NCI-H187 (cell line): ENCODE measurements around the gene RNPEP.
"Not testable (repeated sequence)": the region's sequence is repeated elsewhere in the genome, so short reads cannot be mapped to it uniquely, and the experiment has no call there.

Experiments
- DNase-seq, 2 experiments: peaks; one replicate each; lab custom pipeline; 2025; lab: John Stamatoyannopoulos, UW

RNPEP gene

DNA sequence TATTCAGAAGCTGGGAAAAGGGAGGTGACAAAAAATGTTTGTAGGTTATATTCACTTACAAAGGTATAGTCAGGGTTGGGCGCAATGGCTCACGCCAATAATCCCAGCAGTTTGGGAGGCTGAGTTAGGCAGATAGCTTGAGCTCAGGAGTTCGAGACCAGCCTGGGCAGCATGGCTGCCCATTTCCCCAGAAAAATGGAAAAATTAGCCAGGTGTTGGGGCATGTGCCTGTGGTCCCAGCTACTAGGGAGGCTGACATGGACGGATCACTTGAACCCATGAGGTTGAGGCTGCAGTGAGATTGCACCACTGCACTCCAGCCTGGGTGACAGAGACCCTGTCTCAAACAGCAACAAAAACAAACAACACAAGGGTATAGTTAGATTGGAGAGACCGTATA lies 24.1 kb upstream of the RNPEP start:
- no peak for DNase-seq

DNA sequence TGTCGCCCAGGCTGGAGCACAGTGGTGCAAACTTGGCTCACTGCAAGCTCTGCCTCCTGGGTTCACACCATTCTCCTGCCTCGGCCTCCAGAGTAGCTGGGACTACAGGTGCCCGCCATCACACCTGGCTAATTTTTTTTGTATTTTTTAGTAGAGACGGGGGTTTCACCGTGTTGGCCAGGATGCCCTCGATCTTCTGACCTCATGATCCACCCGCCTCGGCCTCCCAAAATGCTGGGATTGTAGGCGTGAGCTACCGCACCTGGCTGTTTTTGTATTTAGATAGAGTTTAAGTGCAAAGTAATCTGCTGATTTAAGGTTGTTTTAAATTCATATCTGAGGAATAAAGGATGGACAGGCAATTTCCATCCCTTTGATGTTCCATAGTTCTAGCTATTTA lies 20.1 kb upstream of the RNPEP start:
- DNase-seq, result not testable (repeated sequence)

DNA sequence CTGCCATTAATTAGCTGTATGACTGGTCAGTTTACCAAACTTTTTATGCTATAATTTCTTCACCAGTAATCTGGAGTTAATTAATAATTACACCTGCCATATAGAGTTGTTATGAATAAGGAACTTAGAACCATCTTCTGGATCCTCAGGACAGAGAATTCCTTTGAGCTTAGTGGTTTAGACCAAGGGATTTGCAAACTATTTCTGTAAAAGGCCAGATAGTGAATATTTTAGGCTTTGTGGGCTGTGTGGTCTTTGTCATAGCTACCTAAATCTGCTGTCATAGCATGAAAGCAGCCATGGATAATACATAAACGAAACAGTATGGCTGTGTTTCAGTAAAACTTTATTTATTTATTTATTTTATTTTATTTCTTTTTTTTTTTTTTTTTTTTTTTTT lies 18.2 kb upstream of the RNPEP start:
- no peak for DNase-seq

DNA sequence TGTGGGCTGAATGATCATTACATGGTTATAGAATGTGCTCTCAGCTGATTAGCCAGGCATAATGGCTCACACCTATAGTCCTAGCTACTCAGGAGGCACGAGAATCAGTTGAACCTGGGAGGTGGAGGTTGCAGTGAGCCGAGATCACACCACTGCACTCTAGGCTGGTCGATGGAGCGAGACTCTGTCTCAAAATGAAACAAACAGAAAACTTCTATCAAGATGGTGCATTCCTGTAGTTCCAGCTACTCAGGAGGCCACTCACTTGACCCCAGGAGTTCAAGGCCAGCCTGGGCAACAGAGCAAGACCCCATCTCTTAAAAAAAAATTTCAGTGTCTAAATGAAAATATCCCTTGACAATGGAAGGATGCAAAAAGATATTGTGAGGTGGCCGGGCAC lies 16.3 kb upstream of the RNPEP start:
- DNase-seq, result no peak

DNA sequence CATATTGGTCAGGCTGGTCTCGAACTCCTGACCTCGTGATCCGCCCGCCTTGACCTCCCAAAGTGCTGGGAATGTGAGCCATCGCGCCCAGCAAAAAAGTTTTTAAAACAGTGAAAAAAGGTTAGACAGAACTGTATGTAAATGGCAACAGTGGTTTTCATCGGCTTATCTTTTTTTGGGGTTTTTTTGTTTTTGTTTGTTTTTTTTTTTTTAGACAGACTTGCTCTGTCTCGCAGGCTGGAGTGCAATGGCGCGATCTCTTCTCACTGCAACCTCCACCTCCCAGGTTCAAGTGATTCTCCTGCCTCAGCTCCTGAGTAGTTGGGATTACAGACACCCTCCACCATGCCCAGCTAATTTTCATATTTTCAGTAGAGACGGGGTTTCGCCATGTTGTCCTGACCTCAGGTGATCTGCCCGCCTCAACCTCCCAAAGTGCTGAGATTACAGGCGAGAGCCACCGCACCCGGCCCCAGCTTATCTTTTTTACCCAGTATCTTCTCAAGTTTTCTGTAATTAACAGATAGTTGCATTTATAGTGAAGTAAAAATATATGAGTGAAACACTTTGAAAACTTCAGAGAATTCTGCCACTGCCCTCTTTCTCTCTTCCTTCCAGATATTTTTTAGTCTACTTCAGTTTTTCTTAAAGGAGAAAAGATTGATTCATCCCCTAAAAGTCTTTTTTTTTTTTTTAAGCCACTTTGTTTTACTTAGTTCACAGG lies 14.1 kb upstream of the RNPEP start:
- no peak for DNase-seq

DNA sequence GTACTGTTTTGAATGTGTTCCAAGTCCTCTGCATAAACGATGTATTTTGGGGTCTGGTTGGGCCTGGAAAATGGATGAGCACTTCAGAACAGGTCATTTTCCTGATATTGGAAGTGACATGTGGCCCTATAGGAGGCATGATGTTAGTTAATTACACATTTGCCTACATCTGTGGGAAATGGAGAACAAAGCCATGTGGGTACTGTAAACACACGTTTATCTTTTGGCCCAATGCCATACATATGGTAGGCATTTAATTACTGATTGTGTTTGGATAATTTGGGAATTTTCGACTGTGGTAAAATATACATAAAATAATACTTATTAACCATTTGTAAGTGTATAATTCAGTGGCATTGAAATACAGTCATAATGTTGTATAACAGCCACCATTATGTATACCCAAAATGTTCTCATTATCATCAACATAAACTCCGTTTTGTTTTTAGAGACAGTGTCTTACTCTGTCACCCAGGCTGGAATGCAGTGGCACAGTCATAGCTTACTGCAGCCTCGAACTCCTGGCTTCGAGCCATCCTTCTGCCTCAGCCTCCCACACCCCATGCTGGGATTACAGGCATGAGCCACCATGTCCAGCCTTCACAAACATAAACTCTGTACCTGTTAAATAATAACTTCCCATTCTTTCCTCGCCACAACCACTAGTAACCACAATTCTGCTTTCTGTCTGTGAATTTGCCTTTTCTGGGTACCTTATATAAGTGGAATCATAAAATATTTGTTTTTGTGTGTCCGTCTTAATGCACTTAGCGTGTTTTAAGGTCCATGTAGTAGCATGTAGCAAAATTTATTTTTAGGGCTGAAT lies 11.9 kb upstream of the RNPEP start:
- DNase-seq, result no peak

DNA sequence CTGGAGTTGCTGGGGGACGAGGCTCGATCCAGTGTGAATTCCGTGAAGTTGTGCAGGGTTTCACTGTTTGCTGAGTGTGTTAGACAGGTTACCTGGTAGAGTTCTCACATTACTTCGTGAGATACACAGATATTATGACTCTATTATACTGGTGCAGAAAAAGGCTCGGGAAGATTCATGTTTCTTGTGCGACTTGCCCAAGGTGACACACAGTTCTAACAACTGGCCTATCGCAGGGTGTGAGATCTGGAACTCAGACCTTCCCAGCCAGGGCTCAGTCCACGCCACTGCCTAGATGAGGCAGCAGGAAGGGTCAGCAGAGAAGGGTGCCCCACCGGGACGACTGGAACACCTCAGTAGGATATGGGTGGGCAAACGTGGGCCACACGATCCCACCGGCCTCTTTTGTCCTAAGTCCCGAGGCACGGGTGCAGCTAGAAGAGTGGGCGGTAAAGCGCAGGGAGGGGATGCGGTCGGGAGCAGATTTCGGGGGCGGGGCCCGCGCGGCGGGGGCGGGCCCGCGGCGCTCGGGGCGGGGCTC lies 296 bp upstream of the RNPEP start:
- DNase-seq, result no peak

DNA sequence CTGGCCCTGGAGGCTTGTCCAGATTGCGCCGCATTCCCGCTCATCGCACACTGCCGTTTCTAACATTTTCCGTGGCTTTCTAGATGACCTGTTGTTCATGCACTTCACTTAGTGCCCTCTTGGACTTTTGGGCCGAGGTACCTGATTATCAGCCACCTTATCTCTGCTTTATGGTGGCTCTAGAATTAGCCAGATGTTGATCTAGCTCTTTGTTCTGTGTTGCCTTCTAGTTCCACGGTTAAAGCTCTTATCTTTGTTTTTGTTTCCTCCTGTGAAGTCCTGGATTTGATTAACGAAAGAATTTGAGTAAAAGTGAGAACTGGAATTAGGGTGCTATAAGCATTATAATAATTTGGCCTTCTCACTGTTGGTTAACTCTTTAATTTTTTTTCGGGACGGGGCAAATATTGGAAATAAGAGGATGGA lies 945 bp downstream of the RNPEP start:
- DNase-seq, result no peak

DNA sequence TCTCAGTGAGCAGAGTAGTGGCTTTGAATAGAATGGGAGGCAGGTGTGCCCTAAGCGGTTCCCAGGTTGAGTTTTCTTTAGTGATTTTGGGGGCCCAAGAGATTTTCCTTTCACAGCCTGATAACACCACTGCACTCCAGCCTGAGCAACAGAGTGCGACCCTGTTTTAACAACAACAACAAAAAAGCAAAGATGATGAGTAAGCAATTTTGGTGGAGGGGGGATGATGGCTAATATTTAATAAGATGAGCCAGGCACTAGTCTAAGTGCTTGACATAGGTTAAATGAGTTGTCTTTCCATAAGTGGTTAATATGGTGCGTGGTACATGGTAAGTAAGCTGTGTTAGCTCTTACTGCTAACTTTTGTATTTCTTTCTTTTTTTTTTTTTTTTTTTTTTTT lies 2.0 kb downstream of the RNPEP start:
- no peak for DNase-seq

DNA sequence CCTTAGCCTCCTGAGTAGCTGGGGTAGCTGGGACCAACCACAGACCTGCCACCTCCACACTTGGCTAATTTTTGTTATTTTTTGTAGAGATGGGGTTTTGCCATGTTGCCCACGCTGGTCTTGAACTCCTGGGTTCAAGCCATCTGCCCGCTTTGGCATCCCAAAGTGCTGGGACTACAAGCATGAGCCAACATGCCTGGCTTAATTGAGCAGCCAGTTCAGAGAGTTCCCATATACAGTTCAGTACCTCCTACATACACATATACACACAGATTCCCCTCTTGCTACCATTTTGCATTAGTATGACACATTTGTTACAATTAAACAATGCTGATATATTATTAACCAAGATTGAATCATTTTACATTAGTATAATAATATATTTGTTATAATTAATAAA lies 2.9 kb downstream of the RNPEP start:
- no peak for DNase-seq

DNA sequence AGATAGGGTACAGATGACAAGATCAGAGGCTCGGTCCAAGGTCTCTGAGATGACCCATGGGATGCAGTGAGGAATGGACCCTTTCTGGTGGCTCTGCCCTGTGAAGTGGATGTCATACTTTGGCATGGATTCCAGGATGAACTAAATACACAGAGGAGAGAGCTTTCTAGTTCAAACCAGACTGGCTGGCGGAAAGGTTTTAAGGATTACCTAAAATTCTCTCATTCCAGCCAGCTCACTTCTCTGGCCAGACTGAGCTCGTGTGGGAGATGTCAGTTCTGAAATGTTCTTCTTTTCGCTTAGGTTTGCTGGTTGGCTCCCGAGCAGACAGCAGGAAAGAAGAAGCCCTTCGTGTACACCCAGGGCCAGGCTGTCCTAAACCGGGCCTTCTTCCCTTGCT lies 6.2 kb downstream of the RNPEP start:
- no peak for DNase-seq

DNA sequence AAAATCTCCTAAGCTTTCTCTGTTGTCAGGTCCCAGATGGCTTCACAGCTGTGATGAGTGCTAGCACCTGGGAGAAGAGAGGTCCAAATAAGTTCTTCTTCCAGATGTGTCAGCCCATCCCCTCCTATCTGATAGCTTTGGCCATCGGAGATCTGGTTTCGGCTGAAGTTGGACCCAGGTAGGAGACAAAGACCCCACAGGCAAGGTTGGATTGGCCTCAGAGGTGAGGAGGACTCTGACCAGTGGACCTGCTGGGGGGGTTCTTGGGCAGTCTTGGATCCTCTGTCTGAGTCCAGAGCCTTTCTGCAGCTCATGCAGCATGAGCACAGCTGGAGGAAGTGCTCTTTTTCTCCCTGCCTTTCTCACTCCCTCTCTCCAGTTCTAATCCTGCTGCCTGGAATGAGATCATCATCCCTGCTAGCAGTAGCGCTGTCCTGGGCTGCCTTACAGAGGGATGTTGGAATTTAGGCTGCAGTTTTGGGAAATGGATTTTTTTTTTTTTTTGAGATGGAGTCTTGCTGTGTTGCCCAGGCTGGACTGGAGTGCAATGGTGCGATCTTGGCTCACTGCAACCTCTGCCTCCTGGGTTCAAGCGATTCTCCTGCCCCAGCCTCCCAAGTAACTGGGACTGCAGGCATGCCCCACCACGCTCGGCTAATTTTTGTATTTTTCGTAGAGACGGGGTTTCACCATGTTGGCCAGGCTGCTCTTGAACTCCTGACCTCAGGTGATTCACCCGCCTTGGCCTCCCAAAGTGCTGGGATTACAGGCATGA lies 7.1 kb downstream of the RNPEP start:
- no peak for DNase-seq

DNA sequence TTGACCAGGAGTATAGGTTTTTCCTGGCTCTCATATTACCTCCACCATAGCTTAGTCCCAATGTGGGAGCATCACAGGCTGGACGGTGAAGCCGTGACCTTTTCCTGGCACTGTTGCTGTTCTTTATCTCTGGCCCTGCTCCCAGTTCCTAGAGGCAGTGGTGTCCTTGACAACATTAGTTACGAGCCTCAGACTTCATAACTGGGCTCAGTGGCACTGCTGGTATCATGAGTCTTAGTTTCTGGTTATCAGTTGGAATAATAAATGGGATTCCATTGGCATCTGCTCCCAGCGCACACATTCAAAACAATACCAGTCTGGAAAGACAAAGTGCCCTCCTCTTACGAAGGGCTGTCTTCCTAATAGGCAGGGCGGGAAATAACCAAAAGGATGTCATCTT lies 8.0 kb downstream of the RNPEP start:
- no peak for DNase-seq

DNA sequence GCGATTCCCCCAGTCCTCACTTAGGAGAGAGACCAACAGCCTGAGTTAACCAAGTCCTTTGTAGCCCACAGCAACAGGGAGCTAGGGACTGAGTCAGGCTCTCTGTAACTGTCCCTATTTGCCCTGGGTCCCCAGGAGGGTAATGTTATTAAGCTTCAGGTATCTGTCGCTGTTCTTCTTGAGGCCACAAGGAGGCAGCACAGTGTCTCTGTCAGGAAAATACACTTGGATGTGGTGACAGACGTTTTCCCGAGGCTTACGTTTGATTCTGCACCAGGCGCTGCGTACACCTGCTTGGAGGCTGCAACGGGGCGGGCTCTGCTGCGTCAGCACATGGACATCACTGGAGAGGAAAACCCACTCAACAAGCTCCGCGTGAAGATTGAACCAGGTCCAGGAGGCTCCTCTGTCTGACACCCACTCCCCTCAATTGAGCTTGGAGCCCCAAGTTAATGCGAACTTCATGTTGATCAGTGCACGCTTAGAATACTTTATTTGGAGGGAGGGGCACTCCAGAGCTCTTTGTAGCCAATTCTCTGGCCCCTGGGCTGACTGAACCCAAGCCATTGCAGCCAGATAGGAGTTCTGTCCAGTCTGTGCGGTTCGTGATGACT lies 17.3 kb downstream of the RNPEP start:
- peak in 1 of 2 experiments; percentile 83 for DNase-seq

DNA sequence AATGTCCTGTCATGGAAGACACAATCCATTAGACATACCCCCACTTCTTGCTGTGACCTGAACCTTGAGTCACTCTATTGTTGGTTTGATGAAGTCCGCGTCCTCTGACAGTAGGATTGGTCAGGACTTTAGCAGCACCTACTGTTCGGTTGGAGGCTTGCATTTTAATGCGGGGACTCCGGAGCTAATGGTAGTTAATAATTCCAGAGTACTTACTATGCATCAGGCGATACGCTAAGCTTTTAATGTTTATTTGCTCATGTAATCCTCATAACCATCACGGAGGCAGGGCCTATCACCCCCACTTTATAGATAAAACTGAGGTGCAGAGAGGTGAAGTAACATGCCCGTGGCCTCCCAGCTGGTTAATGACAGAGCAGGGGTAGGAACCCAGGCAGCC lies 20.1 kb downstream of the RNPEP start:
- DNase-seq, result no peak

DNA sequence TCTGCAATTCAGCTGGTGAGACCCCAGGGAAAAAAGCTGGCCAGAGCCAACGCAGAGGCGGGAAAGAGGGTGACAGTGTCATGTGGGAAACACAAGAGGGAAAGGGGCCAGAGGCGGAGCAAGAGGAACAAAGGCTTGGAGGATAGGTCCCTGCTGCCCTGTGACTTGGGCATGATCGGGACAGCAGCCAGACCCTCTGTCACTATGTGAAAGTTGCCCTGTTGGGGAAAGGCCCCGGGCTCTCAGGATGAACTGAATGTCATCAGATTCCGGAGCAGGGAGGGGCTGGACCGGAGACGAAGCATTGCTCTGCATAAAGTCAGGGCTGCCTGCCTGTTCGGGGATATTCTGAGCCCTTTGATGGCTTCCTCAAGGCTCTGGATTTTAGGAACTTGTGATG lies 22.3 kb downstream of the RNPEP start:
- no peak for DNase-seq

DNA sequence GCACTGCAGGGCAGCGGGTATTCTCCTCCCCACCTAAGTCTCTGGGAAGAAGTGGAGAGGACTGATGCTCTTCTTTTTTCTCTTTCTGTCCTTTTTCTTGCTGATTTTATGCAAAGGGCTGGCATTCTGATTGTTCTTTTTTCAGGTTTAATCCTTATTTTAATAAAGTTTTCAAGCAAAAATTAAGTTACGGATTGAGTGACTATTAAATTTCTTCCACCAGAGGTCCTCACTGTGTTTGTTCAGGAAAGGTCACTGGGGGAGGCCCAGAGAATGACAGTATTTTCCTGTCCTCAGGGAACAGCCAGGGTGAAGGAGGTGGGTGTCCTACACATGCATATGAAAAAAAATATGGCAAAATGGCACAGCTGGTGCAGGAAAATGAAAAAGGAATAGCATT lies 23.5 kb downstream of the RNPEP start:
- no peak for DNase-seq

DNA sequence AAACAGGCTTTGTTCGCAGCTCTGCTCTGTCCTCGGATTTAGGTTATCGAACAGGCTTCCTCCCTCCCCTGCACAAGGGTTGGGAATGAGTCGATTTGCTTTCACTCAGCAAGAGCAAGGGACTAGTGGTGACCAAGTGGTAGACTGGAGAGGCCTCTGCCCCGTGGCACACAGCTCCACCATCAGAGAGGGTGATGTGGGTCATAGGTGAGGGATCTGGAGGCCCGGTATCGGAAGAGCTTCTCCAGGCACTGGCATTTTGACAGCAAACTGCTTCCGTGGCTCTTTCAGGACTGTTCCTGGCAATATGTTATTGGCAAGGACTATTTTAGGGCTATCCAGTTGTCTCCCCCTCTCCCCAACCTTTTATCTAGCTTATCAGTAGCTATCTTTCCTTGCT lies 24.9 kb downstream of the RNPEP start:
- no peak for DNase-seq

DNA sequence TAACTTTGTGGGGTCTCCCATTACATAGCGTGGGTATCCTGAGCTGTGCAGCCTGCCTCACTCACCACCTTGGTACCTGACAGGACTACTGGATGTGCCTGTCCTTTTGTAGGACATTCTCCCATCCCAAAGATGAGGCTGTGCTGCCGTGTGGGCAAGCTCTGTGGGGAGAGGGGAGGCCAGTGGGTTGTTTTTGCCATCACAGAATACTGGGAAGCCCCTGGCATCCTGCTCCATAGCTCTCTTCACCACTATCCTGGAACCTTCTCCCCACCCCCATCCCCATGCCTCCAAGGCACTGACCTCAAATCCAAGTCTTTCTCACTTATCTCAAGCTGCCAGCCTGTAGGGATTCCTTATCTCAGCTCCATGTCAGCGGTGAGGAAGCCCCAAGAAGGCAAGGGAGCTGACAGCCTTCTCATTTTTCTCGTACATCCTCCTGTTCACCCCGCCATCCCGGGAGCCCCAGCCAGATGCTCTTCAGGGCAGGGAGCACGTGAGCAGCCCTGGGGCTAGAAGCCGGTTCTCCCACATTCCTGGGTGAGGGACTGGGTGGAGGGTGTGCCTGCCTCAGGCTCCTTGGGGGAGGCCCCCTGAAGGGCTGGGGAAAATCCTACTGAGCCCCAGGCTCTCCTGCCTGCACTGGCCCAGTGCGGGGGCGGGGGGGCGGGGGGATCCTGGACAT lies 25.5 kb downstream of the RNPEP start:
- DNase-seq, result no peak

DNA sequence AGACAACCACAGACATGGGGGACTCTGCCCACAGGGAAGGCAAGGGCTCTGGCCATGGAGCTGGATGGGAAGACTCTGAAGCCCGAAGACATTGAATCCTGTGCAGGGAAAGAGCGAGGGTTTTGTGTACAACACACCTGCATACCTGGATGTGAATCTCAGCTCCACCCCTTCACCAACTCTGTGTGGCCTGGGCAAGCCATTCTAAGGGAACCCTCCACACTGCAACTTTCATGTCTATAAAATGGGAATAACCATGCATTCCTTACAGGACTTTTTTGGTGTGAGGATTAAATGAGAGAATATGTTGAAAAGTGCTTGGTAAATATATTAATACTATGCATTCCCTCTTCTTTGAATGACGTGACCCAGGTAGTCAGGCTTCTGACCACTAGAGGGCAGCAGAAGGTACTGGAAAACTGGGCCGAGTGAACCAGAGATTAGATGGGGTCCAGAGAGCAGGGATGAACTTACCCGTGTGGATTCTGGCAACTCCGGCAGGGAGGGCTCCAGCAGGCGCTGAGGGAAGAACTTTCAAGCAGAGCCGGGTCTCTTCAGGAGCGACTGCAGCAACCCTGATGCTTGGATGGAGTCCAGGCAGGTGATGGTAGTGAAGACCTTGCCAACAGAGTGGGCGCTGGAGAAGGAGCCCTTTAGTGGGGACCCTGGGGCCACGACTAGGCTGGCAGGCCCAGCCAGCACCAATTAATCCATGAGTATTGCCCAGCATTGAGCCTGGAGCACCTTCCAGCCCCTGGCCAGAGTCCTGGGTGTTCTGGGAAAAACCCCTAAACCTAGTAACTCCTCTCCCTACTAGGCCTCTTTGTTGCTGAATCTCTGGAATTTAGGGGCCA lies 27.1 kb downstream of the RNPEP start:
- DNase-seq, result peak; percentile 76 to 90
